T-helper 2 cell treated with Interferon-gamma antibody and Interleukin-4, amounts not matched to agents 5 μg/mL and 100 μg/mL, for 36 hours (primary cell): ENCODE data around the gene LRRC2.
"Not testable (repeated sequence)": the region's sequence is repeated elsewhere in the genome, so short reads cannot be mapped to it uniquely, and the experiment has no call there.

Source experiments
- DNase-seq: peaks from one replicate; pipeline ENCODE4 v3.0.0; 2021; ENCODE audit warnings: low spot score
- H3K27ac Mint-ChIP-seq: one replicate; pipeline ENCODE4 v1.8.0; 2021; ENCODE audit warnings: mild to moderate bottlenecking, mixed read lengths
- H3K27me3 Mint-ChIP-seq: one replicate; pipeline ENCODE4 v1.8.0; 2021; ENCODE audit warnings: low read depth, mixed read lengths
- H3K36me3 Mint-ChIP-seq: one replicate; pipeline ENCODE4 v1.8.0; 2021; ENCODE audit warnings: low read depth, mixed read lengths
- H3K4me1 Mint-ChIP-seq: one replicate; pipeline ENCODE4 v1.8.0; 2021; ENCODE audit warnings: low read depth, mixed read lengths
- H3K4me3 Mint-ChIP-seq: one replicate; pipeline ENCODE4 v1.8.0; 2022; ENCODE audit warnings: mild to moderate bottlenecking, moderate library complexity, mixed read lengths
- H3K9me3 Mint-ChIP-seq: one replicate; pipeline ENCODE4 v1.8.0; 2021; ENCODE audit warnings: mixed read lengths

The LRRC2 gene

DNA sequence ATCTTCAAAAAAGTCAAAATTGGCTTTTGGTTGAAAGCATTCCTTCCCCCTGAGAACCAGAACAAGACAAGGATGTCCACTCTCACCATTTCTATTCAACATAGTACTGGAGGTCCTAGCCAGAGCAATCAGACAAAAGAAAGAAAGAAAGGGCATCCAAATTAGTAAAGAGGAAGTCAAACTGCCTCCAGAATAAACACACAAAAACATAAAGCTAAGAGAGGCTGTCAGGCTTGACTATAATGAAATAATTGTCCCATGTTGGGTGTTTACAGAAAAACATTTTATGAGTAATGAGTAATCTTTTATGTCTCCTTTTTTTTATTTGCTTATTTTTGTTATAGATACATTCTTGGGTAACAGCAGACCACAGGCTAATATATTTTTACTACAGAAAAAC, 27.9 kb upstream of the LRRC2 start:
- H3K9me3 Mint-ChIP-seq, result no peaks in the 10 kb centered on the region
- H3K36me3 Mint-ChIP-seq, result no peaks in the 10 kb centered on the region
- H3K27me3 Mint-ChIP-seq, result peaks cover 19% of the 10 kb centered on the region
- H3K4me1 Mint-ChIP-seq, result peaks cover 3% of the 10 kb centered on the region
- no peak overlapping the region for H3K4me3 Mint-ChIP-seq
- DNase-seq, result no peak
- no peak overlapping the region for H3K27ac Mint-ChIP-seq

DNA sequence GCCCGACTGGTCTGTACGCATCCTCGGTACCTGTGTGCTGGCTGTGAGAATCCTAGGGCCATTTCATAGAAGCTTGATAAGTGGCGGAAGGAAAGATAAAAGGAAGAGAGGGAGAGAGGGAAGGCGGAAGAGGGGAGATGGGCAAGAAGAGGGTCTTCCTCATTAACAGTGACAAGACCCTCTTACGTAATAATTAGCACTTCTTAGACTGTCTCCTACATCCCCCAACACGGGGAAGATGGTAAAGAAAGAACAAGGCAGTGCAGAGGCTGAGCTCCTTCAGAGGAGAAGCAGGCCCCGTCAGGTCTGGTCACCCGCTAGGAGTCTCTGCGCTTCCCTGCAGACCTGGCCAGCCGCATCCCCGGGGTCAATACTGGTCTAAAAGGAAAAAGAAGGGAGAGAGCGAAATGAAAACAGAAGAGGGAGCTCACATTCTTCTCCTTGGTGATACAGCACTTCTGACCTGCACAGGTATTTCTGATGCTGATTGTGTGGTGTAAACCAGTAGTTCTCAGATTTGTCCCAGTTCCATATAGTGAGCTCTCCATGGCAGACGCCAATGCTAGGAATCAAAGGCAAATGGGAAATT, 27.3 kb upstream of the LRRC2 start:
- Mint-ChIP-seq H3K27ac (no peak overlapping the region), H3K4me3 (no peak overlapping the region), H3K27me3 (peaks cover 20% of the 10 kb centered on the region), H3K36me3 (no peaks in the 10 kb centered on the region), H3K4me1 (peaks cover 3% of the 10 kb centered on the region), H3K9me3 (no peaks in the 10 kb centered on the region)
- no peak for DNase-seq

DNA sequence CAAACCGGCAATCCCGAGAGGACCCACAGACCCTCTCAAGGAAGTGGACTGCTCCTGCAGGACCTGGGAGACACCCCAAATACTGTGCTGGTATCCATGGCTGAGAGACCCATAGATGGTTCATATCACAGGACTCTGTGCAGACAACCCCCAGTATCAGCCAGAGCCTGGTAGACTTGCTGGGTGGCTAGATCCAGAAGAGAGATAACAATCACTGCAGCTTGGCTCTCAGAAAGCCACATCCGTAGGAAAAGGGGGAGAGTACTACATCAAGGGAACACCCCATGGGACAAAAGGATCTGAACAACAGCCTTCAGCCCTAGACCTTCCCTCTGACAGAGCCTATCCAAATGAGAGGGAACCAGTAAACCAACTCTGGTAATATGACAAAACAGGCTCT, 21.2 kb upstream of the LRRC2 start:
- H3K27ac Mint-ChIP-seq, H3K36me3 Mint-ChIP-seq, DNase-seq, H3K4me3 Mint-ChIP-seq, H3K9me3 Mint-ChIP-seq, H3K4me1 Mint-ChIP-seq: not testable (repeated sequence)
- peaks cover 35% of the 10 kb centered on the region for H3K27me3 Mint-ChIP-seq

DNA sequence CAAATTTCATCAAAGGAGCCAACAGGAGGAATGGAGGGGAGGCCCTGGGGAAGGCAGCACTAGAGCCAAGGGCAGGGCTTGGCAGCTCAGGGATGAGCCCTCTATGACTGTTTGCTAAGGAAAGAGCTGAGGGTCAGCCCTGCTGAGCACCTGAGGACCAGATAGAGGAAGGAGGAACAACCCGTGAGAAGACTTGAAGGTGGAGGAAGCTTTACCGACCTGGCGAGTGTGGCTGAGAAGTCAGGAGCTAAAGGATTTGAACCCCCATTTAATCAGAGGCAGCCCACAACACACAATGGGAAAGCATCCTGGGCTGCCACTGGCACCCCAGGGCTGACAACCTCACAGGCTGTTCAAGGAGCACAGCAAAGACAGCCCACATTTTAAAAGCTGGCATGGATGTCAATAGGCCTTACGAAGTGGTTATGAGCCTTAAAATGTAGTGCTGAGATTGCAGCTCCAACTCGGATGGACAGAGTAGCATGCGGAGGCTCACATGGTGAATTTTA, 20.7 kb upstream of the LRRC2 start:
- H3K27ac Mint-ChIP-seq, result no peak overlapping the region
- DNase-seq, result no peak
- peaks cover 34% of the 10 kb centered on the region for H3K27me3 Mint-ChIP-seq
- H3K36me3 Mint-ChIP-seq, result no peaks in the 10 kb centered on the region
- H3K9me3 Mint-ChIP-seq, result no peaks in the 10 kb centered on the region
- peaks cover 5% of the 10 kb centered on the region for H3K4me1 Mint-ChIP-seq
- no peak overlapping the region for H3K4me3 Mint-ChIP-seq

DNA sequence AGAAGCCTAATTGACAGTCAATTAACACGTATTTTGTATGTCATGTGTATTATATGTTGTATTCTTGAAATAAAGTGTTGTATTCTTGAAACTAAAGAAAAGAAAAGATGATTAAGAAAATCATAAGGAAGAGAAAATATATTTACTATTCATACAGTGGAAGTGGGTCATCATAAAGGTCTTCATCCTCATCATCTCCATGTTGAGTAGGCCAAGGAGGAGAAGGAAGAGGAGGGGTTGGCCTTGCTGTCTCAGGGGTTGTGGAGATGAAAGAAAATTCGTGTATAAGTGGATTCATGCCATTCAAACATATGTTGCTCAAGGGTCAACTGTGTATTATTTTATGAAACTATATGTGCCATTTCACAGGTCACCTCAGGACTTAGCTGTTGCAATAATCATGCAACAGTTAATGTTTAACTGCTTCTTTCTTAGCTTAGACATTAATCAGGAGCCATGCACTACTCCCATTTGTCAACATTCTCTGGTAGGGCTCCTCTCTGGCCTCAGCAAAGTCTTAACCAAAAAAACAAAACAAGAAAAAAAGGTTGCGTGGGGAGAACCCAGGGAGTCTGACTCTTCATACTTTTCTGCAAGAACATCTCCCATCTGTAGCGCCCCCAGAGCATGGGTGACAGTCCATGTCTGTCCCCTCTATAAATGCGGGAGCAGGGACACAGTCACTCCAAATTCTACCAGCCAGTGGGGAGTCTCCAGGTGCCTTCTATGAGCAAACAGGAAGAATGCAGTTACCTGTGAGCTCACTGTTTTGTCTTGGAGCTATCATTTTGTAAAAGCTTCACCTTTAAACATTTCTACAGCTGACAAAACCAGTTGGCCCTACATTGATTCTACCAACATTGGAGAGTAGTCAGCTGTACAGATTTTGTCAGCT, 19.9 kb upstream of the LRRC2 start:
- Mint-ChIP-seq H3K4me1 (peaks cover 5% of the 10 kb centered on the region), H3K4me3 (no peak overlapping the region), H3K36me3 (no peaks in the 10 kb centered on the region), H3K27me3 (peaks cover 35% of the 10 kb centered on the region), H3K27ac (no peak overlapping the region), H3K9me3 (no peaks in the 10 kb centered on the region)
- no peak for DNase-seq

DNA sequence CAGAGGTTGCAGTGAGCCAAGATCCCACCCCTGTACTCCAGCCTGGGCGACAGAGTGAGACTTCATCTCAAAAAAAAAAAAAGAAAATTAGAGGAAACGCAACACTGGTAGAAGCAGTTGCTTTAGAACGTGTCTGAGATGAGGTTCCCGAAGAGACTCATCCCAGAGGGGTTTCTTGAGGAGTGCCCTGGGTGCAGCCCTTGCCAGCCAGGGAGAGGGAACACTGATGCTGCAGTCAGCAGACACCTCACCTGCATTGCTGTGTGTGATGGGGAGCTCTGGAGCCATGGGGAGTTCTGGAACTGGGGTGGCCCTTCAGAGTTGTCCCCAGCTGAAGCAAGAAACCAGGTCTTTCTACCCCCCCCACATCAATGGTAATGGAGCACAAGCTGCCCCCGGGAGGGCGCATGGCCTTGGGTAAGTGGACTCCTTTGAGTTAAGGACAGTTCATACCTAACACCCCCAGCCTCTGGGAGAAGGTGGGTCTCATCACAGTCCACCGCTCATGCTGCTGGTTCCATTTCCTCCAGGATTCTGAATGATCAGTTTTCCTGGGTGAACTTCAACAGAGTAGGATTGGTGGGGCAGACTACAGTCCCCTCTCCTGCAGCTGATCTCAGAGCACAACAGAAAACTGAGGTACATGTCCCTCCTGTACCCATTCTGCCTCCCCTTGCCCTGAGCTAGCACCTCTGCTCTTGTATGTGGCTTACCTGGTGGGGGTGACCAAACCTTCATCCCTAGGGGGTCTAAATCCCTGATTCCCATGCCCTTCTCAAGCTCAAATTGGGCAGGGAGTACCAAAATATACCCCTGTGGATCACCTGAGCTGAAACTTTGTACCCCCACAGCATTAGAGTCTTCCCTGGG, 18.7 kb upstream of the LRRC2 start:
- no peak overlapping the region for H3K4me3 Mint-ChIP-seq

DNA sequence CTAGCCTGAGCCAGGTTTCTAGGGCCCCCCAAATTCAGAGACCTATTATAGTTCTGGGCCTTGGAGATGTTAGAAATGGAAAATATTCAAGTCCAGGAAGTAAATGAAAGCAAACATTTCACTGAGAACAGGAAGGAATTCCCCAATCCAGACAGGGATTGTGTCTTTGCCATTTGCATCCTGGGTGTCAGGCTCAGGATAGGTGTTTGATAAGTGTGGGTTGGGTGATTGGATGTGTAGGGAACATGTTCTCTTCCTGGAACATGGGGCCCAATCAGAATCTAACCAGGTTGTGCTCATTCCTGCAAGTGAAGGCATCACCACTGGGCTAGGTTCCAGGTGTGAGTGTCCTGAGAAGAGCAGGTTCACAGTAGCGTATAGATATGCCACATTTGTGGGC, 14.6 kb upstream of the LRRC2 start:
- H3K27ac Mint-ChIP-seq, result no peak overlapping the region
- H3K9me3 Mint-ChIP-seq, result no peaks in the 10 kb centered on the region
- no peaks in the 10 kb centered on the region for H3K36me3 Mint-ChIP-seq
- peaks cover 2% of the 10 kb centered on the region for H3K4me1 Mint-ChIP-seq
- DNase-seq, result no peak
- H3K4me3 Mint-ChIP-seq, result no peak overlapping the region
- peaks cover 27% of the 10 kb centered on the region for H3K27me3 Mint-ChIP-seq

More for the DNA sequence above, 18.7 kb upstream of the LRRC2 start:
- DNase-seq, result no peak
- Mint-ChIP-seq H3K9me3 (no peaks in the 10 kb centered on the region), H3K36me3 (no peaks in the 10 kb centered on the region), H3K4me1 (peaks cover 3% of the 10 kb centered on the region), H3K27ac (no peak overlapping the region), H3K27me3 (peaks cover 36% of the 10 kb centered on the region)

DNA sequence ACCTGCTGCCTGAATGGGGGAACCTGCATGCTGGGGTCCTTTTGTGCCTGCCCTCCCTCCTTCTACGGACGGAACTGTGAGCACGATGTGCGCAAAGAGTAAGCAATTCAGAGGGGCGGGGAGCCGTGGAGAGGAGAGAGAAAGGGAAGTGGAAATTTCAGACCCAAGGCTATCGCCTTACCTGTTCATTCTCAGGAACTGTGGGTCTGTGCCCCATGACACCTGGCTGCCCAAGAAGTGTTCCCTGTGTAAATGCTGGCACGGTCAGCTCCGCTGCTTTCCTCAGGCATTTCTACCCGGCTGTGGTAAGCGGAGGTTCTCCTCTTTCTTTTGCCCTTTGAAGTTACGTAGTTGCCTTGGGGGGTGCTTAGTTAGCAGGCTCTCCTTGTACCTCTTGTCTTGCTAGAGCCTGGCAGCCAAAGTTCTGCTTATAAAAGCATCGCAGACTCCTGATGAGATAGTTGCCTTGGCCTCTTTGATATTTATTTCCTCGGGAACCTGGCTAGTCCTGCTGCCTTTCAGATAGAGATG, 13.7 kb upstream of the LRRC2 start:
- no peak for DNase-seq
- H3K36me3 Mint-ChIP-seq, result no peaks in the 10 kb centered on the region

DNA sequence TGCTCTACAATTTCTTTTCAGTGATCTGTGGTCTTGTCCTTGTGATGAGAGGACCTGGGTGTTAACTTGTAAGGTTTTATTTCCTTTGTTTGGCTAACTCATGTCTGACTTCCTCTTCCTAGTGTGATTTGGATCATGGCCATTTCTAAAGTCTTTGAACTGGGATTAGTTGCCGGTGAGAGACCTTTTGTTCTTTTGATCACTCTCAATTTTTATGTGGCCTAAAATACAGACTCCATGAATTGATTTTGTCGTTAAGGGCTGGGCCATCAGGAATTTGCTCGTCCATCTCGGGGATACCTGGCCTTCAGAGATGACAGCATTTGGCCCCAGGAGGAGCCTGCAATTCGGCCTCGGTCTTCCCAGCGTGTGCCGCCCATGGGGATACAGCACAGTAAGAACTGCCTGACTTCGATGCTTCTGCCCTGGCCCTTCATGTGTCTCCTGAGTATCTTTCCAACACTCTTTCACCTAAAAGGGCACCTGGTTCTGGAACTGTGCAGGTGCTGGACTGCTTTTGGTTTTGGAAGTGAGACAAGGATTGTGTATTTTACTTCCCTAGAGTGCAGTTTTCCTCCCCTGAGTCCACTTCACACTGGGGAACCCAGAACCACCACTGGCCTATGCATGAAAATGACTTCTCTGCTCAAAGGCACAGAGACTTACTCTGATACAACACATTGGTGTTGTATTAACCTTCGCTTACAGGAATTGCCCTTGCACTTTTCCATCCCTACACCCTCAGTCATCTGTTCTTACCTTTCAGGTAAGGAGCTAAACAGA, 13.1 kb upstream of the LRRC2 start:
- Mint-ChIP-seq H3K4me3 (no peak overlapping the region), H3K4me1 (peaks cover 2% of the 10 kb centered on the region), H3K9me3 (no peaks in the 10 kb centered on the region), H3K27ac (no peak overlapping the region), H3K27me3 (peaks cover 31% of the 10 kb centered on the region), H3K36me3 (no peaks in the 10 kb centered on the region)
- no peak for DNase-seq

More for the DNA sequence above, 13.7 kb upstream of the LRRC2 start:
- peaks cover 27% of the 10 kb centered on the region for H3K27me3 Mint-ChIP-seq
- H3K4me1 Mint-ChIP-seq, result peaks cover 2% of the 10 kb centered on the region
- H3K27ac Mint-ChIP-seq, result no peak overlapping the region
- H3K9me3 Mint-ChIP-seq, result no peaks in the 10 kb centered on the region
- H3K4me3 Mint-ChIP-seq, result no peak overlapping the region

DNA sequence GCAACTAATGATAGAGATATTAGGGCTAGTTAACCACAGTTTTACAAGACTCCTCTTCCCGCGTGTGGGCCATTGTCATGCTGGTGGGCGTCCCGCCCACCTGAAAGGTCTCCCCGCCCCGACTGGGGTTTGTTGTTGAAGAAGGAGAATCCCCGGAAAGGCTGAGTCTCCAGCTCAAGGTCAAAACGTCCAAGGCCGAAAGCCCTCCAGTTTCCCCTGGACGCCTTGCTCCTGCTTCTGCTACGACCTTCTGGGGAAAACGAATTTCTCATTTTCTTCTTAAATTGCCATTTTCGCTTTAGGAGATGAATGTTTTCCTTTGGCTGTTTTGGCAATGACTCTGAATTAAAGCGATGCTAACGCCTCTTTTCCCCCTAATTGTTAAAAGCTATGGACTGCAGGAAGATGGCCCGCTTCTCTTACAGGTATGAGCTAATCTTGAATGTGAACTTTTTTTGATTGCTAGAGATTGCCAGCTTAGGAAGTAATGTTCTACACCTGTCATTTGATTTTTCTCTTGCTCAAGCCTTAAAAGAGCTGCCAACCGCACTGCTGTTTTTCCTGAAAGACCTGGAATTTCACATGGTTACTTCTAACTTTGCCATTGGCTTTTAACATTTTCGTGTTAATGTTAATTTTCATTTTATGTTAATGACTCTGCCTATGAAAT, 11.6 kb upstream of the LRRC2 start:
- DNase-seq, H3K27ac Mint-ChIP-seq, H3K36me3 Mint-ChIP-seq, H3K4me3 Mint-ChIP-seq, H3K4me1 Mint-ChIP-seq, H3K9me3 Mint-ChIP-seq: not testable (repeated sequence)
- peaks cover 34% of the 10 kb centered on the region for H3K27me3 Mint-ChIP-seq

DNA sequence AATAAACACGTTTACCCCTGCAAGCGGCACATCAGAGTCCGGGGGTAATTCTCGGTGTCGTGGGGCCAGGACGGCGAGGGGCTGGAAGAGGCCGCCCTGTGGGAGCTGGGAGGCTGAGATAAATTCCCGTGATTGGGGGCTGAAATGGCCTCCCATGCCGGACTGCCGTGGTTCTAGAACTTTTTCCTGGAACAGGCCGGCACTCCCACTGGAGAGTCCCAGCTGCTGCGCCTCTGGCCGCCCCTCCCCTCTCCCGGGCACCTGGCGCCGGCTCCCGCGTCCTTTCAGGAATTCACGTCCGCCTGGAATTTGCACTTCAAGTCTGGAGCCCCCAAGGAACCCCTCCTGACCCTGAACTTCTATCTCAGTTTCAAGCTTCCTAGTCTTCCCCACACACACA, 10.8 kb upstream of the LRRC2 start:
- peaks cover 33% of the 10 kb centered on the region for H3K27me3 Mint-ChIP-seq
- H3K4me1 Mint-ChIP-seq, result peaks cover 2% of the 10 kb centered on the region
- H3K9me3 Mint-ChIP-seq, result no peaks in the 10 kb centered on the region
- no peaks in the 10 kb centered on the region for H3K36me3 Mint-ChIP-seq
- DNase-seq, result no peak
- H3K27ac Mint-ChIP-seq, result no peak overlapping the region
- no peak overlapping the region for H3K4me3 Mint-ChIP-seq

DNA sequence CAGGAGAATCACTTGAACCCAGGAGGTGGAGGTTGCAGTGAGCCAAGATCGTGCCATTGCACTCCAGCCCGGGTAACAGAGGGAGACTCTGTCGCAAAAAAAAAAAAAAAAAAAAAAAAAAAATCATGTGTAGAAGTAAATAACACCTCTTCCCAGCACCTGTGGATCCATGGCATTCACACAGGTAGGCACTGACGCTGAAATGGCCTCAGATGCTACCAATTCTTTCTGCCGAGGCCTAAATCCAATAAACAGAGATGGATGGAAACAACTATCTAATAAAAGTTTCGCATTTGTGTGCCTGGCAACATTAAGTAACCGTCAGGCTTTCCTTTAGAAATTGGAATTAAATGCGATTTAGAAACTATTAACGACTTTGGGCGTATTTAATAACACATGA, 10.3 kb upstream of the LRRC2 start:
- Mint-ChIP-seq H3K9me3 (no peaks in the 10 kb centered on the region), H3K4me3 (no peak overlapping the region), H3K27me3 (peaks cover 34% of the 10 kb centered on the region), H3K27ac (no peak overlapping the region), H3K36me3 (no peaks in the 10 kb centered on the region), H3K4me1 (peaks cover 2% of the 10 kb centered on the region)
- DNase-seq, result no peak
